Stimulated activated CD4-positive, alpha-beta T cell treated with anti-CD3 and anti-CD28 coated beads, TNF-alpha, amount 100 ng/mL, for 48 hours (primary cell): ENCODE data around the gene PKP4.
"Not testable (repeated sequence)": the region's sequence is repeated elsewhere in the genome, so short reads cannot be mapped to it uniquely, and the experiment has no call there.

Experiments
- DNase-seq, 3 donors: peaks; one replicate each; pipeline ENCODE4 v3.0.0-alpha.2; 2020; ENCODE audit warnings: low read depth in 3 of 3

The PKP4 gene

GRCh38 chr2:158473300-158473699 lies 16.5 kb downstream of the PKP4 start:
- not testable (repeated sequence) for DNase-seq

GRCh38 chr2:158473719-158474392 lies 17.1 kb downstream of the PKP4 start:
- no peak for DNase-seq

- DNase-seq, result not testable (repeated sequence)
Observed at GRCh38 chr2:158474526-158475011, 17.8 kb downstream of the PKP4 start.

GRCh38 chr2:158477202-158477601 lies 20.4 kb downstream of the PKP4 start:
- no peak for DNase-seq

- no peak for DNase-seq
Observed at GRCh38 chr2:158478237-158478636, 21.5 kb downstream of the PKP4 start.

- DNase-seq, result no peak
Observed at GRCh38 chr2:158478816-158479215, 22.1 kb downstream of the PKP4 start.

- no peak for DNase-seq
Observed at GRCh38 chr2:158481116-158481515, 24.4 kb downstream of the PKP4 start.

GRCh38 chr2:158482594-158482993 lies 25.8 kb downstream of the PKP4 start:
- DNase-seq, result no peak

- no peak for DNase-seq
Observed at GRCh38 chr2:158484892-158485556, 28.3 kb downstream of the PKP4 start.

GRCh38 chr2:158486150-158486969 lies 29.6 kb downstream of the PKP4 start:
- DNase-seq, result no peak

- no peak for DNase-seq
Observed at GRCh38 chr2:158486970-158487325, 30.2 kb downstream of the PKP4 start.

GRCh38 chr2:158487419-158487818 lies 30.7 kb downstream of the PKP4 start:
- DNase-seq, result no peak

- DNase-seq, result no peak
Observed at GRCh38 chr2:158488442-158489216, 31.9 kb downstream of the PKP4 start.

GRCh38 chr2:158489366-158490112 lies 32.8 kb downstream of the PKP4 start:
- DNase-seq, result no peak

- DNase-seq, result no peak
Observed at GRCh38 chr2:158491072-158491471, 34.3 kb downstream of the PKP4 start.

GRCh38 chr2:158493458-158493857 lies 36.7 kb downstream of the PKP4 start:
- DNase-seq, result no peak

- no peak for DNase-seq
Observed at GRCh38 chr2:158495175-158495574, 38.4 kb downstream of the PKP4 start.

- DNase-seq, result no peak
Observed at GRCh38 chr2:158496986-158497385, 40.2 kb downstream of the PKP4 start.

GRCh38 chr2:158497486-158497885 lies 40.7 kb downstream of the PKP4 start:
- DNase-seq, result no peak

- no peak for DNase-seq
Observed at GRCh38 chr2:158498043-158498748, 41.4 kb downstream of the PKP4 start.
